22Rv1 (cell line): Measurements from ENCODE around the gene HBM.
"Not testable (repeated sequence)": the region's sequence is repeated elsewhere in the genome, so short reads cannot be mapped to it uniquely, and the experiment has no call there.

Source experiments
- H3K27ac ChIP-seq: fragments of 450-650 bp; 2 replicates; pipeline ENCODE4 v1.5.1; 2017
- CTCF ChIP-seq: fragments of 450-650 bp; IDR thresholded peaks from 2 replicates; pipeline ENCODE4 v1.5.1; 2017; ENCODE audit warnings: mild to moderate bottlenecking
- ZFX ChIP-seq: fragments of 450-650 bp; IDR thresholded peaks from 2 replicates; pipeline ENCODE4 v1.6.1; 2017; ENCODE audit warnings: antibody characterized with exemption, borderline replicate concordance

Gene HBM

DNA sequence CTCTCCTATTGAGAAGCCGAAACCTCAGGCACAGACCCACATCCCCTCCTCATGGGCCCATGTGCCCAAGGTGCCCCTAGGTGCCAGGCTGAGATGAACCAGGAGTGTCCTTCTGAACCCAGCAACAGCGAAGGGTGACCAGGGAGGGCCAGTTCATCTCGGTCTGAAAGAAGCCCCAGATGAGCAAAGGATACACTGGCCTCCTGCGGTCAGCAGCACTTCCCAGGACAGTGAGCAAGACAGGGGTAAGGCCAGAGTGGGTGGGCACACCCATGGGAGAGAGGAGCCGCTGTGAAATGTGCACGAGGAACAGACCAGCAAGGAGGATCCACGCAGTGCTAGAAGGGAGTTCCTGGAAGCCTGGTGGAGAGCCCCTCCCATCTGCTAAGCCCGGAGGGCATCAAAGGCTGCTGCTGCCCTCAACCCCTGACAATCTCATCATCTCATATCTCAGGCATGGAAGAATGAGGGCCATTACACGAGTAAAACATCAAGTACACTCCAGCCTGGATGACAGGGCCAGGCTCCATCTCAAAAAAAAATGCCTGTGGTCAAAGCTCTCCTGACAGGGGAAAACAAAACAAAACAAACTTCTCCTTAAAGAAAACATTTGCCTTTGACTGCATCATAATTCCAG, 16.6 kb upstream of the HBM start:
- no peak overlapping the region for H3K27ac ChIP-seq
- TF ChIP-seq CTCF (no peak), ZFX (no peak)

DNA sequence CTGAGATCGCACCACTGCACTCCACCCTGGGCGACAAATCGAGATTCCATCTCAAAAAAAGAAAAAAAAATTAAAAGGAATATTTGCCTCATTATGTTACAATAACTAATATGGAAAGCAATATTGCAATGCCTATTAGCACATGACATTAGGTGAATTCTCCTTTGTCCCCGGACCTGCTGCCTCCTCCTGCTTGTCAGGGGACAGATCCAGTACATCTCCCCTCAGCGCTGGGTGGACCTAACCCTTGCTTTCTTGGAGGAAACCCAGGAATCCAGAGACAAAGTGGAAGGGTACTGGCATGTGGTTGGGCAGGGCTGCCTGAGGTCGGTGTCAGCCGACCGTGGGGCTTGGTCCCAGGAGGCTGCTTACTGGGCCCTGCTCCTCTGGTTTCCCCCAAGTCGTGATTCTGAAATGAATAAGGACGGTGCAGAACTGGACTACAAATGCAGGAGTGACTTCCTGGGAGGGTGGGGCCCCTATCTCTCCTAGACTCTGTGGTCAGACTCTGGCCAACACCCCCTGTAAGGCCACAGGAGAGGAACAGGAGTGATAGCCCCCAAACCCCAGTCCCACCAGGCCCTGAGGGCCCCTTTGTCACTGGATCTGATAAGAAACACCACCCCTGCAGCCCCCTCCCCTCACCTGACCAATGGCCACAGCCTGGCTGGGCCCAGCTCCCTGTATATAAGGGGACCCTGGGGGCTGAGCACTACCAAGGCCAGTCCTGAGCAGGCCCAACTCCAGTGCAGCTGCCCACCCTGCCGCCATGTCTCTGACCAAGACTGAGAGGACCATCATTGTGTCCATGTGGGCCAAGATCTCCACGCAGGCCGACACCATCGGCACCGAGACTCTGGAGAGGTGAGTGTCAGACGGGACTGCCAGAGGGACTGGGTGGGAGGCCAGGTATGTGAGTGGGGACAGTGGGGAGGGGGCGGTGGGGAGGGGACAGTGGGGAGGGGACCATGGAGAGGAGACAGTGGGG, 13.3 kb upstream of the HBM start, which contains the start of gene HBZ:
HBZ (plus strand) TSS at position 504 of the 988 bp plus-strand sequence; CDS start at position 770, 266 bp downstream.
- no peak for TF ChIP-seq ZFX
- no peak for TF ChIP-seq CTCF
- no peak within 1 kb of the TSS for H3K27ac ChIP-seq

DNA sequence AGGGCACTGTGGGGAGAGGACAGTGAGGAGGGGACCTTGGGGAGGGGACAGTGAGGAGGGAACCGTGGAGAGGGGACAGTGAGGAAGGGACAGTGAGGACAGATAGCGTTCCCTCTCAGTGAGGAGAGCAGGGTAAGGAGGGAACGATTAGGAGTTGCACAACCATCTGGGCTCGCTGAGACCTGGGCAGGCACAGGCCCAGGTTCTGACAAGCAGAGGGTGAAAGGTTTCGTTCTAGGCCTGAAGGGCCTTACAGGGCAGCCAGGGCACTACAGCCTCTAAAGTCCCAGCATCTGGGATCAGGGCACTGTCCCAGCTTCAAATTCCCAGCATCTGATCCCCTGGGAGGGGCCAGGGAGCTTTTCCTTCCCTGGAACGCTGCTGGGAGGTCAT, 12.7 kb upstream of the HBM start:
- not testable (repeated sequence) for H3K27ac ChIP-seq

DNA sequence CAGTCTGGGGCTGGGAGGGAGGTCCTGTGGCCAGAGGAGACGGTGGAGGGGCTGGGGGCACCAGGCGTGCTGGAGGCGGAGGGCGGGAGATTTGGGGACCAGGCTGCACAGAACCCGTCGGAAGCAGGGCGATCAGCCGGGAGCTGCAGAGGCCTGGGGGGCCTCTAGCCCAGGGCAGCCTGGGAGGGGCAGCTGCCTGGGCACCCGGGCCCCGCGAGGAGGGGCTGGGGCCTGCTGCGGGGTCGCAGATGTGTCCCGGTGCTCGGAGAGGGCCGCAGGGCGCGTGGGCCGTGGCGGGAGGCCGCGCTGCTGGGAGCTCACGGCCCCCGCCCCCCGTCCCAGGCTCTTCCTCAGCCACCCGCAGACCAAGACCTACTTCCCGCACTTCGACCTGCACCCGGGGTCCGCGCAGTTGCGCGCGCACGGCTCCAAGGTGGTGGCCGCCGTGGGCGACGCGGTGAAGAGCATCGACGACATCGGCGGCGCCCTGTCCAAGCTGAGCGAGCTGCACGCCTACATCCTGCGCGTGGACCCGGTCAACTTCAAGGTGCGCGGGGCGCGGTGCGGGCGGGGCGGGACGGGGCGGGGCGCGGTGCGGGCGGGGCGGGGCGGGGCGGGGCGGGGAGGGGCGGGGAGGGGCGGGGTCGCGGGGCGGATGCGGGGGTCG, 12.1 kb upstream of the HBM start:
- not testable (repeated sequence) for H3K27ac ChIP-seq

DNA sequence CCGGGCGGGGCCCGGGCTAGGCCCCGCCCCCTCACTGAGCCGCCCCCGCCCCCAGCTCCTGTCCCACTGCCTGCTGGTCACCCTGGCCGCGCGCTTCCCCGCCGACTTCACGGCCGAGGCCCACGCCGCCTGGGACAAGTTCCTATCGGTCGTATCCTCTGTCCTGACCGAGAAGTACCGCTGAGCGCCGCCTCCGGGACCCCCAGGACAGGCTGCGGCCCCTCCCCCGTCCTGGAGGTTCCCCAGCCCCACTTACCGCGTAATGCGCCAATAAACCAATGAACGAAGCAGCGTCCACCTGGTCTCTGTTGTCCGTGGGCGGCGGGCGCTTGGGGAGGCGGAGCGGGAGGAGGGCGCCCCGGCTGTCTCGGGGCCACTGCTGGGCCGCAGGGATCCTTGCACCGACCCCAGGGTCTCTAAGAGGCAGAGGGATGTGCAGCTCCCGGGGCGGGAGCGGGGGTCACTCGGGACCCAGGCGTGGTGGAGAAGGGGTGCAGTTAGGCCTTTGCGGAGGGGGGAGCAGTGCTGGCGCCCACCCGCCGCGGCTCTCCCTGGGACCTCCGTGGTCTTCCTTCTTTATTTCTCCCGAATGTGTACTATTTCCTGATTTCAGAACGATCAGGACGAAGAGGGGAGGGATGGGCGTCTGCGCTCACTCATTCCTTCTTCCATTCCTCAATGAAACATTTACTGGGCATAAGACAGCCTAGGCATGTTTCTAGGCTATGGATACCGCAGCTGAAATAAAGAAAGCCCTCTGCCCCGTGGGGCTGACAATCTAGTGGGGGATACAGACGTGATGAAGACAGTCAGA, 11.4 kb upstream of the HBM start:
- TF ChIP-seq CTCF (no peak), ZFX (no peak)
- no peak overlapping the region for H3K27ac ChIP-seq

- no peak overlapping the region for H3K27ac ChIP-seq
- no peak for TF ChIP-seq ZFX
- no peak for TF ChIP-seq CTCF
These were observed 10.8 kb upstream of the HBM start for GRCh38 chr16:155031-155398.

GRCh38 chr16:159136-159849, 6.5 kb upstream of the HBM start:
- no peak overlapping the region for H3K27ac ChIP-seq
- no peak for TF ChIP-seq ZFX

DNA sequence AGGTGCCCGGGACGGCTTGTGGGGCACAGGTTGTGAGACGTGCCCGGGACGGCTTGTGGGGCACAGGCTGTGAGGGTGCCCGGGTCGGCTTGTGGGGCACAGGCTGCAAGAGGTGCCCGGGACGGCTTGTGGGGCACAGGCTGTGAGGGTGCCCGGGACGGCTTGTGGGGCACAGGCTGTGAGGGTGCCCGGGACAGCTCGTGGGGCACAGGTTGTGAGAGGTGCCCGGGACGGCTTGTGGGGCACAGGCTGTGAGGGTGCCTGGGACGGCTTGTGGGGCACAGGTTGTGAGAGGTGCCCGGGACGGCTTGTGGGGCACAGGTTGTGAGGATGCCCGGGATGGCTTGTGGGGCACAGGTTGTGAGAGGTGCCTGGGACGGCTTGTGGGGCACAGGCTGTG, 5.5 kb upstream of the HBM start:
- not testable (repeated sequence) for H3K27ac ChIP-seq
